HG03095 (cell line): ENCODE results near the gene RAB36.

Experiments
- ATAC-seq: cut with Tn5 transposase; IDR thresholded peaks from one replicate; pipeline ENCODE4 v1.9.1; 2021; ENCODE audit warnings: moderate library complexity; ENCODE audit not compliant: unreplicated experiment

RAB36 gene

GRCh38 chr22:23144932-23145877 lies at the start of gene RAB36:
TSS of gene RAB36 (plus strand) at chr22:23145477. CDS start at chr22:23146617, 1,140 bp downstream.
- ATAC-seq = no peak

GRCh38 chr22:23095733-23096342 lies 49.4 kb upstream of the RAB36 start:
- no peak for ATAC-seq

- ATAC-seq = no peak
Observed at GRCh38 chr22:23097412-23098229, 47.7 kb upstream of the RAB36 start.

GRCh38 chr22:23098230-23098705 lies 47.0 kb upstream of the RAB36 start:
- no peak for ATAC-seq

DNA sequence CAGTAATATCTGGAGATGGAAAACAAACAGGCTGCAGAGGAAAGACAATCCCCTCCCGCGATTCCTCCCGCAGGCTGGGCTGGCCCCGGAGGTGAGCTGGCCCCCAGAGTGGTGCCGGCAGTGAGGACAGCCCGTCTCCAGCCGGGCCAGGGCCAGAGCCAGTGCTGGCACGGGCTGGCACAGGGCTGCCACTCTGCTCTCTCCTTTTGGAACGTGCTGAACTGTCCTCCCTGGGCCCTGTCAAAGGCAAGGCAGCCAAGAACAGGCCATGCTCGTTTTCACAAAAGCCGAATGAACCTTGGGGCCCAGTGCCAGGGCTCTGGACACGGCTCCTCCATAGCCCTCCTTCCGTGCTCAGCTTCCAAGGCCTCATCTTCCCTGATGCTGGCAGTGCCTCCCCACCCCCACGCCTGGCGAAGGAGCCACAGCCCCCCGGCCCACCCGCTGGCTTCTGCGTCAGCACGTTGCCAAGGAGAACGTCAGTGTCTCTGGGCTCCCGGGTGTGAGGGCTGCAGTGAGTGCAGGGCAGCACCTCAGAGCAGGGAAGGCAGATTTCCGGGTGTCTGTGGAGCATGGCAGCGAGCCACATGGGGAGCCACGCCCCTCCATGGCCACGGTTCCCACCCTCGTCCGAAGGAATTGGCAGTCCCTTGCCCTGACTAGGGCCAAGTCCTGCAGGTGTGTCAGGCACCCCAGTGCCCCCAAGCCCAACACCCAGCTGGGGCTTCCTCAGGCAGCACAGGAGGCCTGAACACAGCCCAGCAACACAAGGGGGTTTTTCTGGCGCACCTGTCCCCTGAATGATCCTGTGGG lies 46.4 kb upstream of the RAB36 start:
- no peak for ATAC-seq

- ATAC-seq = no peak
Observed at GRCh38 chr22:23099531-23099804, 45.8 kb upstream of the RAB36 start.

GRCh38 chr22:23100124-23100801 lies 45.0 kb upstream of the RAB36 start:
- no peak for ATAC-seq

GRCh38 chr22:23101524-23101923 lies 43.8 kb upstream of the RAB36 start:
- ATAC-seq = no peak

- ATAC-seq = no peak
Observed at GRCh38 chr22:23102002-23102655, 43.1 kb upstream of the RAB36 start.

- ATAC-seq = no peak
Observed at GRCh38 chr22:23102776-23103175, 42.5 kb upstream of the RAB36 start.

DNA sequence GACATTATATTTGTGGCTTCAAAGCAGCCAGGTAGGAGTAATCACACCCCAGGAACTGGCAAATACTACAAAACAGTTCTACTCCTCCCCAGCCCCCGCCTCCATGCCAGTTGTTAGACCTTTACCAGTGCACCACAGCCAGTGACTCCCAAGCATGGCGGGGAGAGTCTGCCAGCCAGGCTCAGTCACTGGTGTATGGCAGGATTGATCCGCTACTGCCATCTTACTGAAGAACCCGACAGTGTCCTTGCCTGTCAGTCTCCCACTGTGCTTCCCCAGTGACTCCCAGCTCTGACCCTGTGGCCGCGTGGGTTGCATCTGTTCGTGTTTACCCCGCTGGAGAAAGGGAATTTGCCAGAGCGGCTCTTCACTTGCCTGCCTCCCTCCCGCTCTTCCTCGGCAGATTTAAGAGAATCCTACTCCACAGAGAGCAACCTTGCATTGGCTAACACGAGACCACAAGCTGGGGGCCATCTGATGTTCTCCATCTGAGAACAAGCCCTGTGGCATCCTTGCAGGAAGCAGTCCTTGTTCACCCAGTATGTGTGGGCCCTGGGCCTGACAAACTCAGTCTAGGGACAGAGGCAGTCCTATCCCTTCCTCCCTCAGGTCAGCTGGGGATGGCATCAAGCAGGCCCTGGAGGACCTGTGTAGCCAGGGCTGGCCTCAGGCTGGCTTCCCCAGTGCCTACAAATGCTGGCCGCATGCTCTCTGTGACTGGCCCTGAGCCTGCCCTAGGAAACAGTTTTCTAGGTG lies 41.9 kb upstream of the RAB36 start:
- no peak for ATAC-seq

DNA sequence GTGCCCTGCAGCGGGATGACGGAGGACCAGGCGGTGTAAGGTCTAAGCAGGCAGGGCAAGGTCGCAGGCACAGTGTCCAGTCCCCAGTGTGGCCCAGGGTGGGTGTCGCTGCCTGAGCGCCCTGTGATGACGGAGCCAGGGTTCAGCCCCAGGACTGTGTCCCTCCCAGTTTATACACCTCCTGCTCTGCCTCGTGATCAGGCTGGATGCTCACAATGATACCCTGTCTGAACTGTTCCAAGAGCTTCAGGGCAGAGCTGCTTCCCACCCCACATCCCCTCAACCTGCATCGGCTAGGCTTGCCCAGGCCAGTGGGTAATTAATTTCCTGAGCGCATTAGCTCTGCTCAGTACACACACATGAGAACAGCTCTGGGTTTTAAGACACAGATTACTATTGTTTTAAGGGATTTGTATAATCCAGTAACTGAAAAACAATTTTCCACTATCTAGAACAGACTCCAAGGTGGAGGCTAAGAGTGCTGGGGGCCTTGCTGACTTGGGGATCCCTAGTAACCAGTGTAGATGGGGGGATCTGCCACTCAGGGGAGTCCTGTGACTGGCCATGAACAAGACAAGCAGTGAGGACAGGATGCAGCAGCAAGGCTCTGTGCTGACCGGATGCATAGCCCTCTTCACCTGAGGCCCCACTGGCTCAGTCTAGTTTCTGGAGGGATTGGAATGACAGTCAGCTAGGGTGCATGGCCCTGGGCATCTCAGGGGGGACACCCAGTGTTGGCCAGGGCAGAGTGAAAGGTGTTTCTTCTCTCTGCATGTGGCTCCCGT lies 40.9 kb upstream of the RAB36 start:
- no peak for ATAC-seq

GRCh38 chr22:23105304-23105703 lies 40.0 kb upstream of the RAB36 start:
- ATAC-seq = no peak

- no peak for ATAC-seq
Observed at GRCh38 chr22:23105919-23106318, 39.4 kb upstream of the RAB36 start.

DNA sequence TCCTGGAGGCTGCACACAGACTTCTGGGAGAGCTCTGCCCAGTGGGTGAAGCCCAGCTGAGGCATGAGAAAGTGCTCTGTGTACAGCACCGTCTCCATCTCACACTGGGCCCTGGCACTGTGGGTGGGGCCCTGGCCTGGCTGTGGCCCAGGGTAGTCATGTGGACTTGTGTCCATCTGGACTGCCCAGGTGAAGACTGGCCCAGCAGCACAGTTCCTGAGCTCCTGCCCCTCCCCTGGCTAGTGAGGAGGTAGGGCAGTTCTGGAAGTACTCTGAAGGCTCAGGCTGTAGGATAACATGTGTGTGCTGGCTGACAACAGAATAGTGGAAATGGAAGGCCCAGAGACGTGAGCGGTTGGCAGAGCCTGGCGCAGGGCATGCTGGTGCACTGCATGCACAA lies 38.9 kb upstream of the RAB36 start:
- ATAC-seq = no peak

GRCh38 chr22:23106906-23107367 lies 38.3 kb upstream of the RAB36 start:
- no peak for ATAC-seq

- no peak for ATAC-seq
Observed at GRCh38 chr22:23107487-23108248, 37.6 kb upstream of the RAB36 start.
